Measurements from ENCODE around the gene D2HGDH.
"Not testable (repeated sequence)": the region's sequence is repeated elsewhere in the genome, so short reads cannot be mapped to it uniquely, and the experiment has no call there.

The D2HGDH gene

DNA sequence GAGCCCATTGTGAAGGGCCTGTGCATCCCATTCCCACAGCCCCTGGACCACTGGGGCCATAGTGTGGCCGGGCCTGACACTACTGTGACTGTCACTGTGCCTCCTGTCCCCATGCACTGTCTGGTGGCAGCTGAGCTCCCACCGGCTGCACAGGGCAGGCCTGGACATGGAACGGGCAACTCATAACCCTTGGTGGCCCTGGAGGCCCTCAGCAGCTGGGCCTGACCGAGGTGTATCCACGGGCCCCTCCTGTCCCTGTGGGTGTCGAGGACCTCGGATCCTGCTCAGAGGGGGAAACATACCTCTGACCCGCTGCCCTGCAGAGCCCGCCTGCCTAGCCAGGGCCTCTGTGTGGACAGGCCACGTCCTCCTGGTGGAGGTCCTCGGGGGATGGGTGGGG is 34.4 kb downstream of the D2HGDH start:
- no peak for DNase-seq (ENCODE audit: low spot score)

- no peak for DNase-seq (ENCODE audit: low spot score)
Observed at GRCh38 chr2:241769819-241770184, 35.4 kb downstream of the D2HGDH start.

- no peak for DNase-seq (ENCODE audit: low spot score)
Observed at GRCh38 chr2:241770185-241770935, 35.9 kb downstream of the D2HGDH start.

GRCh38 chr2:241770936-241771285 is 36.5 kb downstream of the D2HGDH start:
- no peak for DNase-seq (ENCODE audit: low spot score)

GRCh38 chr2:241771286-241772062 is 37.0 kb downstream of the D2HGDH start:
- DNase-seq (ENCODE audit: low spot score), result no peak

DNA sequence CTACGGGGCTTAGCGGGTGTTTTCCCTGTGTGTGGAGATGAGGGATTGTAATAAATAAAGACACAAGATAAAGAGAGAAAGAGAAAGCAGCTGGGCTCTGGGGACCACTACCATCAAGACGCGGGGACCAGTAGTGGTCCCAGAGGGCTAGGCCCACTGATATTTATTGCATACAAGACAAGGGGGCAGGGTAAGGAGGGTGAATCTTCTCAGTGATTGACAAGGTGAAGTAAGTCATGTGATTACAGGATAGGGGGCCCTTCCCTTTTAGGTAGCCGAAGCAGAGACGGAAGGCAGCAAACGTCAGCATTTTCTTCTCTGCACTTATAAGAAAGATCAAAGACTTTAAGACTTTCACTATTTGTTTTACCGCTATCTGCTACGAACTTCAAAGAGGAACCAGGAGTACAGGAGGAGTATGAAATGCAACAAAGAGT is 37.7 kb downstream of the D2HGDH start:
- no peak for DNase-seq (ENCODE audit: low spot score)

DNA sequence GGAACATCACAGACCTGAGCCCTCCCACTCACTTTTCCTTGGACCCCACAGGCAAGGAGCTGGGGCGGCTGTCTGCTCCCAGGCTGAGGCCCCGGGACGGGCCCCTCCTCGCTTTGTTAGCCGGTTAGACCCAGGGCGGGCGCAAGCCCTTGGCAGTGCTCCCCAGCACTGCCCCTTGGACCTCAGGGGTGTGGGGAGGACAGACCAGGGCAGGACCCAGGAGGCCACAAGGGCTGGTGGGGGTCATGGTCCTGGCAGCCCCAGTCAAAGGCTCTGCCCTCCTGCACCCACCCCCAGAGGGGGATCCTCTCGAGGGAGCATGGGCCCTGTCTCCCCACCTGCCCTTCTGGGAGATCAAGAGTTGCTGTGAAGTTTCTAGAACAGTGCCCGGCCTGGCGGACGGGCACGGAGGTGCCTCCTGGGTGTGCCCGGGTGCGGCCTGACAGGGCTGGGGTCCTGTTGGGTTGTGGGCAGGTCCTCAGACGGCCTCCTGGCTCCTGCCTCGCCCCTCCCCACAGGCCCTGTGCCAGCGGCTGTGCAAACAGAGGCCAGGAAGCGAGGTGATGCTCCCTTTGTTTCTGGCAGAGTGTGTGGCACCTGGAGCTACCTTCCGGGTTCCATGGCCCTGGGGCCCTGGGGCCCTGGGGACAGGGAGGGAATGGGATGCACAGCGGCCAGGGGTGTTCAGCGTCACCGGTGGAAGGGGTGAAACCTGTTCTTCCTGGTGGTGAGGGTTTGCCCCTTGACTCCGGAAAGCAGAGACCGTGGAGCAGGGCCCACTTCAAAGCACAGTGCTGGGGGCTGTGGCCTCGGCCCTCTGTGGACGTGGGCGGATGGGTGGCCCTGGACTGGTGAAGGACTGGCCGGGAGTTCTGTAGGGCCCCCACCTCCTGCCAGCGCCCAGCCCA is 39.3 kb downstream of the D2HGDH start:
- no peak for DNase-seq (ENCODE audit: low spot score)

- DNase-seq (ENCODE audit: low spot score), result no peak
Observed at GRCh38 chr2:241774419-241775222, 40.2 kb downstream of the D2HGDH start.

GRCh38 chr2:241775223-241776177 is 41.1 kb downstream of the D2HGDH start:
- DNase-seq (ENCODE audit: low spot score), result no peak

- DNase-seq (ENCODE audit: low spot score), result no peak
Observed at GRCh38 chr2:241776336-241777169, 42.1 kb downstream of the D2HGDH start, which contains the start of gene GAL3ST2. Gene GAL3ST2, plus strand, starts transcription at chr2:241776822. Its CDS starts 134 bp downstream, at chr2:241776956.

DNA sequence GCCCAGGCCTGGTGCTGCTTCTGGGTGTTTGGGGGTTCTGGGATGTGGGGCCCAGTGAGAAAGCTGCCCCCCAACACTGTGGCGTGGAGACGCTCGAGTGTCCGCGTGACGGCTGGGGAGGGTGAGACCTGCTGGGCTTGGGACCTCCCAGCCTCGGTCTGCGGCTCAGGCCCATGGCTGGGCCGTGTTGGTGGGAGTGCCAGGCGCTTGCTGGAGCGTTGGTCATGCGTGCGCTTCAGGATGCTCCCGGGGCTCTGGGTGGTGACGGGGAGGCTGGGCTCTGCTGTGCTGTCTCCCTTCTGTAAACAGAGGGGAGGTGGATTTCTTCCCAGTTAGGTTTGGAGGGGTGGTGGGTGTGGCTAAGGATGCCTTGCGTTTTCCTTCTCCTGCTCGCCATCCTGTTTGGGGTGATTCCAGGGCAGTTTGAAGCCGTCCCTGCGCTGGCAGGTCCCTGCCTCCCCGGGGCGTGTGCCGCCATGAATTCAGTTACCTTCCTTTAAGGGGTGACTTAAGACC is 42.8 kb downstream of the D2HGDH start:
- DNase-seq (ENCODE audit: low spot score), result no peak

- DNase-seq (ENCODE audit: low spot score), result no peak
Observed at GRCh38 chr2:241777686-241778627, 43.5 kb downstream of the D2HGDH start.

- no peak for DNase-seq (ENCODE audit: low spot score)
Observed at GRCh38 chr2:241780939-241781569, 46.6 kb downstream of the D2HGDH start.

GRCh38 chr2:241782053-241782452 is 47.6 kb downstream of the D2HGDH start:
- not testable (repeated sequence) for DNase-seq (ENCODE audit: low spot score)

DNA sequence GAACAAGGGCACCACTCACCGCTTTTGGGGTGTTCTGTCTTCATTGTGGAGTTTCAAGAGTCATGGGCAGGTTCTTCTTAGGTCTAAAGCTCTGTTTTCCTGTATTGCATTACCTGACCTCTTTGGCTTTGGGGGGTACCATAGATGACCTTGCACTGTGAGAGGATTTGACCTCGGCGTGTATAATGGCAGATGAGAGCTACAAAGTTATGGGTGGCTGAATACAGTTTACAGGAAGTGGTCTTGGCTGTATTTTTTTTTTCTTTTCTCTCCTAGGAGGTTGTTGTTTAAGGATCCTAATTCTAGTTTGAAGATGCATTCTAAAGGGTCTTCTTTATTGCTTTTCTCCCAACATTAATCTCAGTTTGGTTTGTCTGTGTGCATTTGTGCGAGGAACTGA is 53.7 kb downstream of the D2HGDH start:
- no peak for DNase-seq (ENCODE audit: low spot score)

DNA sequence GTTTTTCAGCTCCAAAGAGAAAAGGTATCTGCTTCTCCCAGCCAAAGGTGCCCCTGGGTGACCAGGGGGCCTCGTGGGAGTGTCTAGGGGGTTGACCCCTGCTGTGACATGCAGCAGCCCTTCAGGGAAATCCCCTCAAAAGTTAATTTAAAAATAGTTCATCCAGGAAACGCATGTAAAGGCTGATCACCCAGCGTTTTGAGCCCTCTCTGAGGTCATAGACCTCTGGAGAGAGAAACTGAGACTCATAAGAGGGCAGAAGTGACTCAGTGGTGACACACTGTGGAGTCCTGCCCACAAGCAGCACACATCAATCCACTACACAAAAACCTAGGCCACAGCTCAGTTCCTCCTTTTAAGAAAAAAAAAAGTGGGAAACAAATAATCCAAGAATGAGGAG is 54.1 kb downstream of the D2HGDH start:
- DNase-seq (ENCODE audit: low spot score), result no peak

DNA sequence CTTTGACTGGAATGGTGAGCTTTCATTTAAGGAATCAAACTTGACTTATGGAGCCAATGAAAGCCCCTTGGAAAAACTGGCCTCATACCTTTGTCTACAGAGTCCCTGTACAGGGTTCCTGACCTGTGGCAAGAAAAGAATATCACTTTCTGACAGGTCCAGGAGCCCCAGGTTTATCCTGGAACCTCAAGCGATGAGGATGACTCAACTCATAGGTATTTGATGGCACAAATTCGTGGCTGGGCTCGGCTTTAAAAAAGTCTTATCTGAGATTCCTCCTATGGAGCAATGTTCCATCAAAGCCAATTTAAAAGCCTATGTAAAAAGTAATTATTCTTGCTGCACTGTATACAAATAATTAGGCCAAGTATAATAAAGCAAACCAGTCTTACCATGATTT is 57.0 kb downstream of the D2HGDH start:
- not testable (repeated sequence) for DNase-seq (ENCODE audit: low spot score)

DNA sequence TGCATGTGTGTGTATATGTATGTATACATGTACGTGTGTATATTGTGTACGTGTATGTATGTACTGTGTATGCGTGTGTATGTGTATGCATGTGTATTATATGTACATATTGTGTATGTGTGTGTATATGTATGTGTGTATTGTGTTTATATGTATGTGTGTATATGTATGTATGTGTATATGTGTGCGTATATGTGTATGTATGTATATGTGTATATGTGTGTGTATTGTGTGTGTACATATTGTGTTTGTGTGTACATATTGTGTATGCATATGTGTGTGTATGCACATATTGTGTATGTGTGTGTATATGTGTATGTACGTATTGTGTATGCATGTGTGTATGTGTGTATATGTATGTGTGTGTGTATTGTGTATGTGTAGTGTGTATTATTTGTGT is 59.0 kb downstream of the D2HGDH start:
- no peak for DNase-seq (ENCODE audit: low spot score)

All from left forelimb (tissue), 1 donor.